B cell (primary cell): ENCODE data around the gene CEP68. TPM values are rescaled to one million over a fixed set of nuclear protein-coding genes. Genes with fewer than 3 reads are reported as not detected.

ENCODE experiments used
- ATAC-seq: fragments of 200-7000 bp; cut with Tn5 transposase; one replicate; pipeline ENCODE4 v1.10.0; 2021; ENCODE audit warnings: low read depth, mild to moderate bottlenecking, moderate number of reproducible peaks, moderate library complexity
- CTCF ChIA-PET: fragments of 350-600 bp; sonication (Branson Sonifier 250); formaldehyde crosslinking; loops from one replicate; lab custom pipeline; 2021; ENCODE audit warnings: antibody characterized with exemption, inconsistent platforms; lab: Charles Lee
- POLR2A ChIA-PET: fragments of 350-600 bp; sonication (Branson Sonifier 250); formaldehyde crosslinking; loops from one replicate; lab custom pipeline; 2021; ENCODE audit warnings: antibody characterized with exemption; lab: Charles Lee
- DNase-seq: peaks from one replicate; pipeline ENCODE4 v3.0.0; 2013
- H2AFZ ChIP-seq: 2 replicates; pipeline ENCODE4 v1.6.1; 2012; ENCODE audit warnings: mild to moderate bottlenecking, low read depth, low read length; ENCODE audit not compliant: insufficient read depth, poor library complexity, severe bottlenecking
- H3K27ac ChIP-seq, 2 donors: 1 replicate in 1 of 2; 2 replicates in 1 of 2; pipeline ENCODE4 v1.5.1; 2012 to 2013; ENCODE audit warnings: low read length in 2 of 2, mild to moderate bottlenecking in 2 of 2, moderate library complexity in 1 of 2
- H3K27me3 ChIP-seq, 4 experiments: fragments of 200-600 bp in 1 of 4; sonication (generic) in 1 of 4; replicated peaks in 1 of 4; 1 replicate in 2 of 4; 2 replicates in 2 of 4; pipeline versions ENCODE4 v1.6.1 to v1.7.0; 2013 to 2016; ENCODE audit warnings: low read length in 3 of 4, mild to moderate bottlenecking in 2 of 4, mixed read lengths in 1 of 4, moderate library complexity in 1 of 4; ENCODE audit not compliant: insufficient read depth in 4 of 4, control insufficient read depth in 3 of 4; ENCODE audit errors: control extremely low read depth in 1 of 4
- H3K36me3 ChIP-seq, 2 experiments: replicated peaks in 1 of 2; 1 replicate in 1 of 2; 2 replicates in 1 of 2; pipeline versions ENCODE4 v1.6.1 to v1.7.1; 2013; ENCODE audit warnings: low read length in 1 of 2; ENCODE audit not compliant: insufficient read depth in 2 of 2, control insufficient read depth in 1 of 2; ENCODE audit errors: control extremely low read depth in 1 of 2, extremely low read depth in 1 of 2
- H3K4me1 ChIP-seq, 2 donors: fragments of 200-600 bp in 1 of 2; sonication (generic) in 1 of 2; 1 replicate in 1 of 2; 2 replicates in 1 of 2; pipeline versions ENCODE4 v1.5.1 to v1.6.1; 2013 to 2017; ENCODE audit warnings: low read length in 2 of 2; ENCODE audit not compliant: control insufficient read depth in 2 of 2, insufficient read depth in 2 of 2
- H3K4me2 ChIP-seq: replicated peaks from 2 replicates; pipeline ENCODE3; 2012; ENCODE audit warnings: mild to moderate bottlenecking, low read depth, low read length; ENCODE audit not compliant: poor library complexity, severe bottlenecking
- H3K4me3 ChIP-seq, 5 experiments: fragments of 200-600 bp in 1 of 5; sonication (generic) in 1 of 5; 1 replicate in 3 of 5; 2 replicates in 2 of 5; pipeline versions ENCODE4 v1.5.1 to v1.7.0; 2011 to 2016; ENCODE audit warnings: low read length in 4 of 5, mild to moderate bottlenecking in 4 of 5, low read depth in 2 of 5, control low read depth in 1 of 5, moderate library complexity in 1 of 5; ENCODE audit not compliant: insufficient read depth in 1 of 5; ENCODE audit errors: control extremely low read depth in 1 of 5, extremely low read depth in 1 of 5
- H3K79me2 ChIP-seq: fragments of 200-600 bp; sonication (generic); one replicate; pipeline ENCODE4 v1.6.0; 2016; ENCODE audit warnings: low read length; ENCODE audit not compliant: control insufficient read depth, insufficient read depth
- H3K9ac ChIP-seq: fragments of 200-600 bp; sonication (generic); 2 replicates; pipeline ENCODE4 v1.6.1; 2017; ENCODE audit warnings: mild to moderate bottlenecking, low read length, moderate library complexity
- H3K9me3 ChIP-seq, 3 donors: one replicate each; pipeline versions ENCODE4 v1.6.1 to v1.7.1; 2013; ENCODE audit warnings: low read length in 2 of 3; ENCODE audit not compliant: control insufficient read depth in 2 of 3, insufficient read depth in 1 of 3; ENCODE audit errors: control extremely low read depth in 1 of 3
- H4K20me1 ChIP-seq: 2 replicates; pipeline ENCODE4 v1.6.0; 2012; ENCODE audit warnings: mild to moderate bottlenecking, low read length; ENCODE audit not compliant: insufficient read depth, control insufficient read depth, poor library complexity, severe bottlenecking
- H3K27ac Mint-ChIP-seq: one replicate; pipeline ENCODE4 v1.8.0; 2021; ENCODE audit warnings: mixed read lengths
- H3K27me3 Mint-ChIP-seq: one replicate; pipeline ENCODE4 v1.8.0; 2021; ENCODE audit warnings: mixed read lengths
- H3K4me1 Mint-ChIP-seq: one replicate; pipeline ENCODE4 v1.8.0; 2021; ENCODE audit warnings: mixed read lengths
- H3K4me3 Mint-ChIP-seq: one replicate; pipeline ENCODE4 v1.8.0; 2021; ENCODE audit warnings: mixed read lengths
- H3K9me3 Mint-ChIP-seq: one replicate; pipeline ENCODE4 v1.8.0; 2022; ENCODE audit warnings: mixed read lengths; ENCODE audit not compliant: insufficient read depth
- CTCF ChIP-seq: fragments of 200-600 bp; IDR thresholded peaks from one replicate; pipeline ENCODE4 v1.8.0; 2022; ENCODE audit warnings: antibody characterized with exemption, mild to moderate bottlenecking
- EZH2 ChIP-seq: IDR thresholded peaks from 2 replicates; pipeline ENCODE4 v1.6.1; 2012; ENCODE audit warnings: borderline replicate concordance, low read depth, mild to moderate bottlenecking, moderate library complexity, low read length; ENCODE audit not compliant: insufficient read depth, poor library complexity, severe bottlenecking
- WGBS: methylation state at CpG from one replicate; pipeline ENCODE4 v1.1.5; 2013; ENCODE audit warnings: missing lambda C conversion rate; ENCODE audit not compliant: insufficient coverage; 5-methylcytosine and 5-hydroxymethylcytosine counted together
- intact Hi-C: fragments of 100-400 bp; cut with micrococcal nuclease; formaldehyde crosslinking; loops from one replicate; pipeline ENCODE4 v1.10.0; 2022
- polyA plus RNA-seq: library from polyadenylated mRNA; depleted of rRNA; stranded (reverse); fragments of >200 nt; gene quantifications from 2 replicates; pipeline ENCODE4 v1.2.3, GENCODE V29; 2012
- total RNA-seq, 2 donors: library from RNA; stranded (reverse); fragments of 120-200 nt in 1 of 2; gene quantifications; 1 replicate in 1 of 2; 2 replicates in 1 of 2; pipeline versions ENCODE4 v1.2.3 to v1.2.4, GENCODE V29; 2013 to 2022

Gene CEP68
- total and polyA plus RNA-seq, 2 donors (not counting 1 experiment from before 2014, with no cell fraction given): 11.0 to 32.0 TPM

DNA sequence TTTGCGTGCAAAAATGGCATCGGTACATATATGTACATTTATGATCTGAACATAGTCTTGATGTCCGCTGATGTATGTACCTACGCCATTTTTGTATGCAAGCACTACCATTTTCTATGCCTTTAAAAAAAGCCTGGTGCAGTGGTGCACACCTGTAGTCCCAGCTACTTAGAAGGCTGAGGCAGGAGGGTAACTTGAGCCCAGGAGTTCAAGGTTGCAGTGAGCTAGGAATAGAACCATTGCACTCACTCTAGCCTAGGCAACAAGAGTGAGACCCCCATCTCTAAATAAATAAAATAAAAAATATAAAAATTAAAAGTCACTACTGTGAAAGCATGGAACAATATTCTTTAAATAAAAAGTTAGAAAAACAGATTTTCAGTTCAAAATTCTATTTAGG lies 57.0 kb downstream of the CEP68 start:
- WGBS: 100% methylated on average over 1 of the region's 4 CpGs
- peaks cover 100% of the 10 kb centered on the region for H3K79me2 ChIP-seq
- Mint-ChIP-seq H3K27ac (no peak overlapping the region), H3K27me3 (no peaks in the 10 kb centered on the region), H3K4me1 (peaks cover 57% of the 10 kb centered on the region), H3K9me3 (no peaks in the 10 kb centered on the region), H3K4me3 (no peak overlapping the region)
- TF ChIP-seq CTCF (no peak), EZH2 (no peak)
- H2AFZ ChIP-seq: no peak overlapping the region
- H3K9me3 ChIP-seq: no peaks in the 10 kb centered on the region
- H3K4me1 ChIP-seq: peaks cover 8 to 14% of the 10 kb centered on the region in 2 donors
- POLR2A ChIA-PET: interaction anchor here (1.2 kb wide), 1 partner anchor 114 kb away, joined by 5 read pairs; the partner anchor contains the start of gene ACTR2
- no peak overlapping the region for H3K4me3 ChIP-seq
- H4K20me1 ChIP-seq: peaks cover 99% of the 10 kb centered on the region
- no peak overlapping the region for H3K27ac ChIP-seq
- no peaks in the 10 kb centered on the region for H3K36me3 ChIP-seq
- ATAC-seq (no peak), DNase-seq (no peak)
- H3K27me3 ChIP-seq: no peaks in the 10 kb centered on the region
- intact Hi-C loops: no loop called here
- CTCF ChIA-PET: interaction anchor here (0.6 to 1.2 kb wide), 2 partner anchors 9 to 13 kb away, joined by 3 read pairs; no protein-coding TSS in a partner anchor
- peak overlapping the region; percentile 8 for H3K4me2 ChIP-seq
- H3K9ac ChIP-seq: no peak overlapping the region

DNA sequence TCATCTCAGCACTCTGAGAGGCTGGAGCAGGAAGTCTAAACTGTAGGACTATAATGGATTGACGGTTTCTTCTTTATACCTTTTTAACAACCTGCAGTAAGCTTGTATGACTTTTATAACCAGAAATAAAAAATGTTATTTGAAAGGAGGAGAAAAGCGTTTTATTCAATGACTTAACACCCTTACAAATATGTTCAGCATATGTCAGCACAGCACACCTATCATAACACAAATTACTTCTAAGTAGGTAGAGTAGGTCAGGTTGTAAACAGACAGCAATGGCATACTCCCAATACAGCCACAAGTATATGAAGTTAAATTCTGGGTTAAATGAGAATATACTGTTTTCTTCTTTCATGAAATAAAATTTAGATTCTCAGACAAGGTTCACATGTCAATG lies 57.6 kb downstream of the CEP68 start:
- no peak overlapping the region for H3K27ac Mint-ChIP-seq
- Histone ChIP-seq H3K27me3 (no peaks in the 10 kb centered on the region), H3K27ac (peak overlapping the region in 1 of 2 donors; percentile 3), H3K36me3 (no peaks in the 10 kb centered on the region), H3K4me3 (no peak overlapping the region), H4K20me1 (peaks cover 99% of the 10 kb centered on the region), H2AFZ (no peak overlapping the region), H3K9ac (no peak overlapping the region), H3K9me3 (no peaks in the 10 kb centered on the region), H3K4me2 (no peak overlapping the region), H3K79me2 (peaks cover 100% of the 10 kb centered on the region), H3K4me1 (peaks cover 12 to 14% of the 10 kb centered on the region in 2 donors)
- H3K27me3 Mint-ChIP-seq: no peaks in the 10 kb centered on the region
- CTCF ChIA-PET: interaction anchor here (0.6 to 1.4 kb wide), 3 partner anchors 8 to 12 kb away, joined by 3 to 4 read pairs (median 3); no protein-coding TSS in a partner anchor
- DNase-seq: no peak
- intact Hi-C loops: no loop called here
- TF ChIP-seq EZH2 (no peak), CTCF (no peak)
- ATAC-seq: no peak
- H3K4me1 Mint-ChIP-seq: peaks cover 59% of the 10 kb centered on the region
- POLR2A ChIA-PET: interaction anchor here (0.5 to 1.2 kb wide), 2 partner anchors 15 to 114 kb away, joined by 3 to 5 read pairs; partner anchors contain the start of gene ACTR2
- no peaks in the 10 kb centered on the region for H3K9me3 Mint-ChIP-seq
- no CpG with 5 or more reads among the region's 2 CpGs for WGBS
- H3K4me3 Mint-ChIP-seq: no peak overlapping the region
